Measurements from ENCODE around the gene MALAT1.

MALAT1 gene

DNA sequence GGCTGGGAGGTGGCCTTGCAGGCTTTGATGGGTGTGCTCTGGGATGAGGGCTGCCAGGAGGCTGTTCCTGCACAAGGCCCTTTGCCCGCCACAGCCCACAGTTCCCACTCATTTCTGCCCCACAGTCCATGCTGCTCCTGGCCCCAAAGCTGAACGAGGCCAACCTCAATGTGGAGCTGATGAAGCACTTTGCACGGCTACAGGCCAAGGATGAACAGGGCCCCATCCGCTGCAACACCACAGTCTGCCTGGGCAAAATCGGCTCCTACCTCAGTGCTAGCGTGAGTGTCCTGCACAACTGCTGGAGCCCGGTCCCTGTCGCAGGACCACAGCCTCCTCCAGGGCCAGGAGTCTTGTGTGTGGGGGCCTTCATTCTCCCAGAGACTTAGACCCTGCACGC lies 36.3 kb downstream of the MALAT1 start:
- Histone ChIP-seq H3F3A (ENCODE audit: insufficient read depth, low read length) (no peaks in the 10 kb centered on the region), H3K4me1 (ENCODE audit: insufficient read depth, low read length, severe bottlenecking) (peaks cover 7% of the 10 kb centered on the region), H3K79me2 (ENCODE audit: insufficient read depth, low read length) (no peaks in the 10 kb centered on the region), H3K4me3 (ENCODE audit: low read depth, low read length, poor library complexity, severe bottlenecking) (no peak overlapping the region), H3K27ac (ENCODE audit: low read depth, low read length, poor library complexity, severe bottlenecking) (no peak overlapping the region), H3K4me2 (ENCODE audit: low read length) (no peak overlapping the region), H3K27me3 (ENCODE audit: insufficient read depth, low read length) (no peaks in the 10 kb centered on the region), H3K36me3 (ENCODE audit: insufficient read depth, low read length) (peaks cover 41% of the 10 kb centered on the region), H3K9me3 (ENCODE audit: low read length) (no peaks in the 10 kb centered on the region), H3K9ac (ENCODE audit: low read length) (no peak overlapping the region), H3K9me2 (ENCODE audit: low read depth, low read length) (no peaks in the 10 kb centered on the region), H2AFZ (ENCODE audit: low read length) (no peak overlapping the region), H4K20me1 (ENCODE audit: insufficient read depth, low read length) (no peaks in the 10 kb centered on the region)
- TF ChIP-seq EZH2 (IDR thresholded peaks at IDR 0.05; ENCODE audit: borderline replicate concordance, low read length) = no peak
- TF ChIP-seq, protein P1, sequence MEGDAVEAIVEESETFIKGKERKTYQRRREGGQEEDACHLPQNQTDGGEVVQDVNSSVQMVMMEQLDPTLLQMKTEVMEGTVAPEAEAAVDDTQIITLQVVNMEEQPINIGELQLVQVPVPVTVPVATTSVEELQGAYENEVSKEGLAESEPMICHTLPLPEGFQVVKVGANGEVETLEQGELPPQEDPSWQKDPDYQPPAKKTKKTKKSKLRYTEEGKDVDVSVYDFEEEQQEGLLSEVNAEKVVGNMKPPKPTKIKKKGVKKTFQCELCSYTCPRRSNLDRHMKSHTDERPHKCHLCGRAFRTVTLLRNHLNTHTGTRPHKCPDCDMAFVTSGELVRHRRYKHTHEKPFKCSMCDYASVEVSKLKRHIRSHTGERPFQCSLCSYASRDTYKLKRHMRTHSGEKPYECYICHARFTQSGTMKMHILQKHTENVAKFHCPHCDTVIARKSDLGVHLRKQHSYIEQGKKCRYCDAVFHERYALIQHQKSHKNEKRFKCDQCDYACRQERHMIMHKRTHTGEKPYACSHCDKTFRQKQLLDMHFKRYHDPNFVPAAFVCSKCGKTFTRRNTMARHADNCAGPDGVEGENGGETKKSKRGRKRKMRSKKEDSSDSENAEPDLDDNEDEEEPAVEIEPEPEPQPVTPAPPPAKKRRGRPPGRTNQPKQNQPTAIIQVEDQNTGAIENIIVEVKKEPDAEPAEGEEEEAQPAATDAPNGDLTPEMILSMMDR (IDR thresholded peaks at IDR 0.05; ENCODE audit: low read length) = no peak

GRCh38 chr11:65536412-65537295 lies 37.8 kb downstream of the MALAT1 start:
- Histone ChIP-seq H3K9ac (ENCODE audit: low read length) (no peak overlapping the region), H3K27me3 (ENCODE audit: insufficient read depth, low read length) (no peaks in the 10 kb centered on the region), H3K27ac (ENCODE audit: low read depth, low read length, poor library complexity, severe bottlenecking) (no peak overlapping the region), H3K4me2 (ENCODE audit: low read length) (no peak overlapping the region), H3K9me2 (ENCODE audit: low read depth, low read length) (no peaks in the 10 kb centered on the region), H4K20me1 (ENCODE audit: insufficient read depth, low read length) (no peaks in the 10 kb centered on the region), H2AFZ (ENCODE audit: low read length) (no peak overlapping the region), H3K79me2 (ENCODE audit: insufficient read depth, low read length) (no peaks in the 10 kb centered on the region), H3K9me3 (ENCODE audit: low read length) (no peaks in the 10 kb centered on the region), H3K4me3 (ENCODE audit: low read depth, low read length, poor library complexity, severe bottlenecking) (no peak overlapping the region), H3K4me1 (ENCODE audit: insufficient read depth, low read length, severe bottlenecking) (peaks cover 14% of the 10 kb centered on the region), H3K36me3 (ENCODE audit: insufficient read depth, low read length) (peaks cover 26% of the 10 kb centered on the region), H3F3A (ENCODE audit: insufficient read depth, low read length) (no peaks in the 10 kb centered on the region)
- TF ChIP-seq EZH2 (IDR thresholded peaks at IDR 0.05; ENCODE audit: borderline replicate concordance, low read length) = no peak
- TF ChIP-seq, protein P1 (IDR thresholded peaks at IDR 0.05; ENCODE audit: low read length) = no peak

DNA sequence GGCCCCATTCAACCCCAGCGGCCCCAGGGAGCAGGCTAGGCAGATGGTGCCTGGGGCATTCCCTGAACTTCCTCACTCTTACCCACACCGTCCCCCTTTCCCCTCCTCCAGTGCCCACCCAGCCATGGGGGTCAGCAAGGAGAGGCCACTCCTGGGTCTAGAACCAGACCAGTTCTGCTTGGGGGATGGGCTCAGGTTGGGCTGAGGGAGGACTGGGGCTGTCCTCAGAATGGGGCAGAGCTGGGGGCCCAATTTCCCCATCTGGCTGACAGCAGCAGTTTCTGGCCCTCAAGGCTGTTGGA lies 38.4 kb downstream of the MALAT1 start:
- peaks cover 14% of the 10 kb centered on the region for H3K4me1 ChIP-seq (ENCODE audit: insufficient read depth, low read length, severe bottlenecking)
- no peaks in the 10 kb centered on the region for H3K9me3 ChIP-seq (ENCODE audit: low read length)
- H3K4me3 ChIP-seq (ENCODE audit: low read depth, low read length, poor library complexity, severe bottlenecking) = no peak overlapping the region
- no peaks in the 10 kb centered on the region for H3K79me2 ChIP-seq (ENCODE audit: insufficient read depth, low read length)
- no peak overlapping the region for H2AFZ ChIP-seq (ENCODE audit: low read length)
- H3K9ac ChIP-seq (ENCODE audit: low read length) = no peak overlapping the region
- H3K9me2 ChIP-seq (ENCODE audit: low read depth, low read length) = no peaks in the 10 kb centered on the region
- H3K27me3 ChIP-seq (ENCODE audit: insufficient read depth, low read length) = no peaks in the 10 kb centered on the region
- H4K20me1 ChIP-seq (ENCODE audit: insufficient read depth, low read length) = no peaks in the 10 kb centered on the region
- no peak overlapping the region for H3K27ac ChIP-seq (ENCODE audit: low read depth, low read length, poor library complexity, severe bottlenecking)
- no peak overlapping the region for H3K4me2 ChIP-seq (ENCODE audit: low read length)
- no peaks in the 10 kb centered on the region for H3F3A ChIP-seq (ENCODE audit: insufficient read depth, low read length)
- no peak for TF ChIP-seq EZH2 (IDR thresholded peaks at IDR 0.05; ENCODE audit: borderline replicate concordance, low read length)
- TF ChIP-seq, protein P1 (IDR thresholded peaks at IDR 0.05; ENCODE audit: low read length) = no peak
- peaks cover 22% of the 10 kb centered on the region for H3K36me3 ChIP-seq (ENCODE audit: insufficient read depth, low read length)
